GM12872 (cell line): ENCODE data around the gene MRPL22.

ENCODE experiments used
- CTCF ChIP-seq: IDR thresholded peaks from 3 replicates; pipeline ENCODE4 v1.5.1; 2011; ENCODE audit warnings: low read depth, mild to moderate bottlenecking, low read length, moderate library complexity; ENCODE audit not compliant: insufficient read depth

Gene MRPL22

GRCh38 chr5:155001523-155001922, 60.6 kb downstream of the MRPL22 start:
- TF ChIP-seq CTCF, result no peak

GRCh38 chr5:155004138-155004744, 63.4 kb downstream of the MRPL22 start:
- peak; percentile 64 for TF ChIP-seq CTCF

GRCh38 chr5:155008669-155009068, 67.8 kb downstream of the MRPL22 start:
- no peak for TF ChIP-seq CTCF

- no peak for TF ChIP-seq CTCF
Measured at GRCh38 chr5:155010881-155011280, 70.0 kb downstream of the MRPL22 start.

GRCh38 chr5:155013526-155013925, 72.7 kb downstream of the MRPL22 start, which contains the start of gene KIF4B:
Gene KIF4B (plus strand): TSS chr5:155013755. CDS start chr5:155013860, 105 bp downstream.
- no peak for TF ChIP-seq CTCF

GRCh38 chr5:155015239-155015638, 74.4 kb downstream of the MRPL22 start:
- TF ChIP-seq CTCF, result no peak

- TF ChIP-seq CTCF, result no peak
Measured at GRCh38 chr5:155017610-155018009, 76.7 kb downstream of the MRPL22 start.
